ENCODE measurements around the gene ITIH5. TPM values are rescaled to one million over a fixed set of nuclear protein-coding genes. Genes with fewer than 3 reads are reported as not detected.

The ITIH5 gene
- total RNA-seq, 1 donor from 2014 or later = 4.0 TPM

DNA sequence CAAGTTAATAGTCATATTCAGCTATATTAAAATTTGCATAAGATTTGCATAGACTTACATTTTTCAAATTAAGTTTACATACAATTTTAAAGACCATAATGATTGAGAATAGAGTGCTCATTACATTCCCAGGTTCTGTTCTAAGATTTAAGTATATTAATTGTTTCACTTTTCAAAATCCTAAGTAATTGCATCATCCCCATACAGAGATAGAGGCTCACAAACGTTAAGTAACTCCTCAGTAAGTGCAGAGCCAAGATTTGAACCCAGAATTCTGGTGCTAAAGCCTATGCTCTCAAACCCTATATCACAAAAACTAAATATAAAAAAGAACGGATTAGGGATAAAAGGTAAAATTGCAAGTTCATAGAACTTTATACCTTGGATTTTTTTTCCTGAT lies 2.1 kb downstream of the ITIH5 start:
- Histone ChIP-seq H3K4me2 (ENCODE audit: low read length) (no peak overlapping the region), H3K36me3 (ENCODE audit: insufficient read depth, low read length) (no peaks in the 10 kb centered on the region), H3K4me3 (ENCODE audit: insufficient read depth, low read depth, low read length) (no peak overlapping the region), H2AFZ (ENCODE audit: low read depth, low read length) (no peak overlapping the region), H3K9me3 (ENCODE audit: insufficient read depth, low read depth, low read length) (no peaks in the 10 kb centered on the region), H3K9ac (ENCODE audit: low read length) (no peak overlapping the region), H3K27ac (ENCODE audit: low read depth, low read length) (no peak overlapping the region), H3K27me3 (ENCODE audit: insufficient read depth, low read length) (peaks cover 26% of the 10 kb centered on the region), H3K4me1 (ENCODE audit: insufficient read depth, low read length) (peaks cover 3% of the 10 kb centered on the region), H3K79me2 (ENCODE audit: insufficient read depth, low read length) (no peaks in the 10 kb centered on the region), H4K20me1 (ENCODE audit: insufficient read depth, low read length) (no peaks in the 10 kb centered on the region)
- no peak for DNase-seq (ENCODE audit: low read depth)
- Mint-ChIP-seq H3K36me3 (ENCODE audit: low read depth, unreplicated experiment) (no peaks in the 10 kb centered on the region), H3K27me3 (ENCODE audit: low read depth, unreplicated experiment) (peaks cover 39% of the 10 kb centered on the region), H3K4me3 (ENCODE audit: unreplicated experiment) (no peak overlapping the region), H3K27ac (ENCODE audit: unreplicated experiment) (no peak overlapping the region), H3K9me3 (ENCODE audit: unreplicated experiment) (no peaks in the 10 kb centered on the region), H3K4me1 (ENCODE audit: low read depth, unreplicated experiment) (peaks cover 13% of the 10 kb centered on the region)
- TF ChIP-seq EZH2 (IDR thresholded peaks at IDR 0.05; ENCODE audit: insufficient read depth, low read length) = no peak
- TF ChIP-seq, protein P1, sequence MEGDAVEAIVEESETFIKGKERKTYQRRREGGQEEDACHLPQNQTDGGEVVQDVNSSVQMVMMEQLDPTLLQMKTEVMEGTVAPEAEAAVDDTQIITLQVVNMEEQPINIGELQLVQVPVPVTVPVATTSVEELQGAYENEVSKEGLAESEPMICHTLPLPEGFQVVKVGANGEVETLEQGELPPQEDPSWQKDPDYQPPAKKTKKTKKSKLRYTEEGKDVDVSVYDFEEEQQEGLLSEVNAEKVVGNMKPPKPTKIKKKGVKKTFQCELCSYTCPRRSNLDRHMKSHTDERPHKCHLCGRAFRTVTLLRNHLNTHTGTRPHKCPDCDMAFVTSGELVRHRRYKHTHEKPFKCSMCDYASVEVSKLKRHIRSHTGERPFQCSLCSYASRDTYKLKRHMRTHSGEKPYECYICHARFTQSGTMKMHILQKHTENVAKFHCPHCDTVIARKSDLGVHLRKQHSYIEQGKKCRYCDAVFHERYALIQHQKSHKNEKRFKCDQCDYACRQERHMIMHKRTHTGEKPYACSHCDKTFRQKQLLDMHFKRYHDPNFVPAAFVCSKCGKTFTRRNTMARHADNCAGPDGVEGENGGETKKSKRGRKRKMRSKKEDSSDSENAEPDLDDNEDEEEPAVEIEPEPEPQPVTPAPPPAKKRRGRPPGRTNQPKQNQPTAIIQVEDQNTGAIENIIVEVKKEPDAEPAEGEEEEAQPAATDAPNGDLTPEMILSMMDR (IDR thresholded peaks at IDR 0.05; ENCODE audit: insufficient read depth, low read depth, low read length) = no peak
- FAIRE-seq = no peak

DNA sequence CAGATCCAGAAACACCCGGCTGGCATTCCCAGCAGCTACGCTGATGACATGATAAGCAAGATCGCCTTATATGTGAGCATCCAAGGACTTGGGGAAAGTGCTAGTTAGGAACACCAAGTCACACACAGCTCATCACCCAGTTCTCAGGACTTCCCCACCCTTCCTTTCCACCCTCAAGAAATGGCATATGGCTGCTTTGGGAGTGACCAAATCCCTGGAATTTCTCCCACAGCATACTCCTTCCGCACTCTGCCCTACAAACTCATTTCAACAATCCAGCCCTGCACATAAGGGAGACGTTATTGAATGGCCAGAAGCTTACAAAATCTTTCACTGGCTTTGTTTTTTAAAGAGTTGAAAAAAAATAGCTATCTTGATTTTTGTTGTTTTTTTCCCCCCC lies 4.2 kb downstream of the ITIH5 start:
- H3K27ac Mint-ChIP-seq (ENCODE audit: unreplicated experiment) = no peak overlapping the region
- Histone ChIP-seq H3K4me1 (ENCODE audit: insufficient read depth, low read length) (peaks cover 3% of the 10 kb centered on the region), H3K9me3 (ENCODE audit: insufficient read depth, low read depth, low read length) (no peaks in the 10 kb centered on the region), H3K9ac (ENCODE audit: low read length) (no peak overlapping the region), H3K79me2 (ENCODE audit: insufficient read depth, low read length) (no peaks in the 10 kb centered on the region), H2AFZ (ENCODE audit: low read depth, low read length) (no peak overlapping the region), H3K27me3 (ENCODE audit: insufficient read depth, low read length) (peaks cover 21% of the 10 kb centered on the region), H3K27ac (ENCODE audit: low read depth, low read length) (no peak overlapping the region), H3K36me3 (ENCODE audit: insufficient read depth, low read length) (no peaks in the 10 kb centered on the region), H3K4me3 (ENCODE audit: insufficient read depth, low read depth, low read length) (no peak overlapping the region), H4K20me1 (ENCODE audit: insufficient read depth, low read length) (no peaks in the 10 kb centered on the region), H3K4me2 (ENCODE audit: low read length) (no peak overlapping the region)
- no peaks in the 10 kb centered on the region for H3K36me3 Mint-ChIP-seq (ENCODE audit: low read depth, unreplicated experiment)
- FAIRE-seq (no peak), DNase-seq (ENCODE audit: low read depth) (no peak)
- TF ChIP-seq, protein P1 (IDR thresholded peaks at IDR 0.05; ENCODE audit: insufficient read depth, low read depth, low read length) = no peak
- no peak for TF ChIP-seq EZH2 (IDR thresholded peaks at IDR 0.05; ENCODE audit: insufficient read depth, low read length)
- H3K9me3 Mint-ChIP-seq (ENCODE audit: unreplicated experiment) = no peaks in the 10 kb centered on the region
- H3K4me1 Mint-ChIP-seq (ENCODE audit: low read depth, unreplicated experiment) = peaks cover 16% of the 10 kb centered on the region
- H3K27me3 Mint-ChIP-seq (ENCODE audit: low read depth, unreplicated experiment) = peaks cover 36% of the 10 kb centered on the region
- no peak overlapping the region for H3K4me3 Mint-ChIP-seq (ENCODE audit: unreplicated experiment)

DNA sequence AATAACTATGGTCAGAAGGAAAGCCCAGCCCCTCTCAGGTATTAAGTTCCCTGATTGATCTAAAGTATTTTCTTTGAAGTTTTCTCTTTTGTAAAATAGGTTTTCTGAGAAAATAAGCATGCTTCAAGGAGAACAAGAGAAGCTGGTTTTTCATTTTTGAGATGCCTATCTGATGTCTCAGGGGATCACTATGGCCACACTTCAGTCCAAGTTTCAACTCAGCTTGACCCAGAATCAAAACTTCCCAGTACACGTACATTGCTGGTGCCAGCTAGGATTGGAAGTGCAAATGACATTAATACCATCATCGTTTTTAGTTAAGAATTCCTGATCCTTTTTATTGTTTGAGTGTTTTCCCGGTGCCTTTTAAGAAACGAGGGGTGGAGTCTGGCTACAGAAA lies 7.2 kb downstream of the ITIH5 start:
- Mint-ChIP-seq H3K9me3 (ENCODE audit: unreplicated experiment) (no peaks in the 10 kb centered on the region), H3K4me1 (ENCODE audit: low read depth, unreplicated experiment) (peaks cover 10% of the 10 kb centered on the region), H3K4me3 (ENCODE audit: unreplicated experiment) (no peak overlapping the region), H3K27ac (ENCODE audit: unreplicated experiment) (no peak overlapping the region), H3K27me3 (ENCODE audit: low read depth, unreplicated experiment) (peaks cover 21% of the 10 kb centered on the region), H3K36me3 (ENCODE audit: low read depth, unreplicated experiment) (no peaks in the 10 kb centered on the region)
- TF ChIP-seq, protein P1 (IDR thresholded peaks at IDR 0.05; ENCODE audit: insufficient read depth, low read depth, low read length) = no peak
- no peak for TF ChIP-seq EZH2 (IDR thresholded peaks at IDR 0.05; ENCODE audit: insufficient read depth, low read length)
- no peaks in the 10 kb centered on the region for H3K9me3 ChIP-seq (ENCODE audit: insufficient read depth, low read depth, low read length)
- no peaks in the 10 kb centered on the region for H4K20me1 ChIP-seq (ENCODE audit: insufficient read depth, low read length)
- H3K79me2 ChIP-seq (ENCODE audit: insufficient read depth, low read length) = no peaks in the 10 kb centered on the region
- no peaks in the 10 kb centered on the region for H3K4me1 ChIP-seq (ENCODE audit: insufficient read depth, low read length)
- no peak overlapping the region for H3K4me2 ChIP-seq (ENCODE audit: low read length)
- DNase-seq (ENCODE audit: low read depth) = peak; percentile 9
- FAIRE-seq = no peak
- no peak overlapping the region for H3K27ac ChIP-seq (ENCODE audit: low read depth, low read length)
- H3K4me3 ChIP-seq (ENCODE audit: insufficient read depth, low read depth, low read length) = no peak overlapping the region
- no peak overlapping the region for H2AFZ ChIP-seq (ENCODE audit: low read depth, low read length)
- no peaks in the 10 kb centered on the region for H3K36me3 ChIP-seq (ENCODE audit: insufficient read depth, low read length)
- no peak overlapping the region for H3K9ac ChIP-seq (ENCODE audit: low read length)
- H3K27me3 ChIP-seq (ENCODE audit: insufficient read depth, low read length) = peaks cover 2% of the 10 kb centered on the region
